B cell (primary cell): ENCODE measurements around the gene NT5DC3. TPM values are rescaled to one million over a fixed set of nuclear protein-coding genes. Genes with fewer than 3 reads are reported as not detected.

Source experiments
- ATAC-seq: fragments of 200-7000 bp; cut with Tn5 transposase; one replicate; pipeline ENCODE4 v1.10.0; 2021; ENCODE audit warnings: low read depth, mild to moderate bottlenecking, moderate number of reproducible peaks, moderate library complexity
- CTCF ChIA-PET: fragments of 350-600 bp; sonication (Branson Sonifier 250); formaldehyde crosslinking; loops from one replicate; lab custom pipeline; 2021; ENCODE audit warnings: antibody characterized with exemption, inconsistent platforms; lab: Charles Lee
- POLR2A ChIA-PET: fragments of 350-600 bp; sonication (Branson Sonifier 250); formaldehyde crosslinking; loops from one replicate; lab custom pipeline; 2021; ENCODE audit warnings: antibody characterized with exemption; lab: Charles Lee
- DNase-seq: peaks from one replicate; pipeline ENCODE4 v3.0.0; 2013
- H2AFZ ChIP-seq: 2 replicates; pipeline ENCODE4 v1.6.1; 2012; ENCODE audit warnings: mild to moderate bottlenecking, low read depth, low read length; ENCODE audit not compliant: insufficient read depth, poor library complexity, severe bottlenecking
- H3K27ac ChIP-seq, 2 donors: 1 replicate in 1 of 2; 2 replicates in 1 of 2; pipeline ENCODE4 v1.5.1; 2012 to 2013; ENCODE audit warnings: low read length in 2 of 2, mild to moderate bottlenecking in 2 of 2, moderate library complexity in 1 of 2
- H3K27me3 ChIP-seq, 4 experiments: fragments of 200-600 bp in 1 of 4; sonication (generic) in 1 of 4; replicated peaks in 1 of 4; 1 replicate in 2 of 4; 2 replicates in 2 of 4; pipeline versions ENCODE4 v1.6.1 to v1.7.0; 2013 to 2016; ENCODE audit warnings: low read length in 3 of 4, mild to moderate bottlenecking in 2 of 4, mixed read lengths in 1 of 4, moderate library complexity in 1 of 4; ENCODE audit not compliant: insufficient read depth in 4 of 4, control insufficient read depth in 3 of 4; ENCODE audit errors: control extremely low read depth in 1 of 4
- H3K36me3 ChIP-seq, 2 experiments: replicated peaks in 1 of 2; 1 replicate in 1 of 2; 2 replicates in 1 of 2; pipeline versions ENCODE4 v1.6.1 to v1.7.1; 2013; ENCODE audit warnings: low read length in 1 of 2; ENCODE audit not compliant: insufficient read depth in 2 of 2, control insufficient read depth in 1 of 2; ENCODE audit errors: control extremely low read depth in 1 of 2, extremely low read depth in 1 of 2
- H3K4me1 ChIP-seq, 2 donors: fragments of 200-600 bp in 1 of 2; sonication (generic) in 1 of 2; 1 replicate in 1 of 2; 2 replicates in 1 of 2; pipeline versions ENCODE4 v1.5.1 to v1.6.1; 2013 to 2017; ENCODE audit warnings: low read length in 2 of 2; ENCODE audit not compliant: control insufficient read depth in 2 of 2, insufficient read depth in 2 of 2
- H3K4me2 ChIP-seq: replicated peaks from 2 replicates; pipeline ENCODE3; 2012; ENCODE audit warnings: mild to moderate bottlenecking, low read depth, low read length; ENCODE audit not compliant: poor library complexity, severe bottlenecking
- H3K4me3 ChIP-seq, 5 experiments: fragments of 200-600 bp in 1 of 5; sonication (generic) in 1 of 5; 1 replicate in 3 of 5; 2 replicates in 2 of 5; pipeline versions ENCODE4 v1.5.1 to v1.7.0; 2011 to 2016; ENCODE audit warnings: low read length in 4 of 5, mild to moderate bottlenecking in 4 of 5, low read depth in 2 of 5, control low read depth in 1 of 5, moderate library complexity in 1 of 5; ENCODE audit not compliant: insufficient read depth in 1 of 5; ENCODE audit errors: control extremely low read depth in 1 of 5, extremely low read depth in 1 of 5
- H3K79me2 ChIP-seq: fragments of 200-600 bp; sonication (generic); one replicate; pipeline ENCODE4 v1.6.0; 2016; ENCODE audit warnings: low read length; ENCODE audit not compliant: control insufficient read depth, insufficient read depth
- H3K9ac ChIP-seq: fragments of 200-600 bp; sonication (generic); 2 replicates; pipeline ENCODE4 v1.6.1; 2017; ENCODE audit warnings: mild to moderate bottlenecking, low read length, moderate library complexity
- H3K9me3 ChIP-seq, 3 donors: one replicate each; pipeline versions ENCODE4 v1.6.1 to v1.7.1; 2013; ENCODE audit warnings: low read length in 2 of 3; ENCODE audit not compliant: control insufficient read depth in 2 of 3, insufficient read depth in 1 of 3; ENCODE audit errors: control extremely low read depth in 1 of 3
- H4K20me1 ChIP-seq: 2 replicates; pipeline ENCODE4 v1.6.0; 2012; ENCODE audit warnings: mild to moderate bottlenecking, low read length; ENCODE audit not compliant: insufficient read depth, control insufficient read depth, poor library complexity, severe bottlenecking
- H3K27ac Mint-ChIP-seq: one replicate; pipeline ENCODE4 v1.8.0; 2021; ENCODE audit warnings: mixed read lengths
- H3K27me3 Mint-ChIP-seq: one replicate; pipeline ENCODE4 v1.8.0; 2021; ENCODE audit warnings: mixed read lengths
- H3K4me1 Mint-ChIP-seq: one replicate; pipeline ENCODE4 v1.8.0; 2021; ENCODE audit warnings: mixed read lengths
- H3K4me3 Mint-ChIP-seq: one replicate; pipeline ENCODE4 v1.8.0; 2021; ENCODE audit warnings: mixed read lengths
- H3K9me3 Mint-ChIP-seq: one replicate; pipeline ENCODE4 v1.8.0; 2022; ENCODE audit warnings: mixed read lengths; ENCODE audit not compliant: insufficient read depth
- EZH2 ChIP-seq: IDR thresholded peaks from 2 replicates; pipeline ENCODE4 v1.6.1; 2012; ENCODE audit warnings: borderline replicate concordance, low read depth, mild to moderate bottlenecking, moderate library complexity, low read length; ENCODE audit not compliant: insufficient read depth, poor library complexity, severe bottlenecking
- whole genome bisulfite sequencing: methylation state at CpG from one replicate; pipeline ENCODE4 v1.1.5; 2013; ENCODE audit warnings: missing lambda C conversion rate; ENCODE audit not compliant: insufficient coverage; 5-methylcytosine and 5-hydroxymethylcytosine counted together
- intact Hi-C: fragments of 100-400 bp; cut with micrococcal nuclease; formaldehyde crosslinking; loops from one replicate; pipeline ENCODE4 v1.10.0; 2022
- polyA plus RNA-seq: library from polyadenylated mRNA; depleted of rRNA; stranded (reverse); fragments of >200 nt; gene quantifications from 2 replicates; pipeline ENCODE4 v1.2.3, GENCODE V29; 2012
- total RNA-seq, 2 donors: library from RNA; stranded (reverse); fragments of 120-200 nt in 1 of 2; gene quantifications; 1 replicate in 1 of 2; 2 replicates in 1 of 2; pipeline versions ENCODE4 v1.2.3 to v1.2.4, GENCODE V29; 2013 to 2022
- TF ChIP-seq, protein P1 (sequence below): fragments of 200-600 bp; IDR thresholded peaks from one replicate; pipeline ENCODE4 v1.8.0; 2022; ENCODE audit warnings: antibody characterized with exemption, mild to moderate bottlenecking

The NT5DC3 gene
- total and polyA plus RNA-seq, 2 donors (not counting 1 experiment from before 2014, with no cell fraction given): 4.4 to 10.6 TPM

DNA sequence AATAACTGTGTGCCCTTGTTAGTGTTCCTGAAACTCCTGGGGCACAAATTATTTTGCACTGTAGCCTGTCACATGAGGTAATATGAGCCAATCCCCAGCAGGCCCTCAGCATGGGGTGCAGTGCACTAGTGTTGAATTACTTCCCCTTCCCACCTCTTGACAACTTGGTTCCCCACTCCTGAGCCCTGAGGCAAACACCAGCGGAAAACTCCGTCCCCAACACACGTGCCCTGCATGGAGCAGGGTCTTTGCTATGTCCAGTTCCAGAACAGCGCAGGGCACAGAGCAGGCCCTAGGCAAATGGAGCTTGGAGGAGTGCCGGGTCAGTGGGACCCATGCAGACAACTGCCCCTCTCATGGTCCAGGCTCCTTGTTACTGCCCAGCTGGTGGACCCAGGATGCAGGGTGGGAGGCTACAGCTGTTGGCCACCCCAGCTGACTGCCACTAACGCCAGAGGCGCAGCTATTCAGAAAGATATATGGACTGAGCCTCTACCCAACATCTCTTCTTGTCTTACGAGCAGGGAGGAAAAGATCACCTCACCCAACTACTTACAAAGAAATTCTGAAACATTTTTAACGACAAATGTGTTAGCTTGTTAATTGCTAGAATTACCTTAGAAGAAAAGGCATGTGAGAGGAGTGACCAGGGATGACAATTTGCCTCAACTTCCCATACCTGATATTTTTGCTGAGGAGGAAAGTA lies 71.6 kb downstream of the NT5DC3 start:
- Histone ChIP-seq H3K36me3 (peaks cover 0 to 6% of the 10 kb centered on the region in 2 experiments), H3K9me3 (no peaks in the 10 kb centered on the region), H3K27me3 (no peaks in the 10 kb centered on the region), H3K79me2 (no peaks in the 10 kb centered on the region), H3K4me1 (no peaks in the 10 kb centered on the region), H3K9ac (no peak overlapping the region), H3K4me3 (no peak overlapping the region), H3K4me2 (no peak overlapping the region), H4K20me1 (no peaks in the 10 kb centered on the region), H3K27ac (no peak overlapping the region), H2AFZ (no peak overlapping the region)
- H3K9me3 Mint-ChIP-seq: no peaks in the 10 kb centered on the region
- H3K27ac Mint-ChIP-seq: no peak overlapping the region
- CTCF ChIA-PET: interaction anchor here (1.3 kb wide), 1 partner anchor 886 kb away, joined by 3 read pairs; no protein-coding TSS in a partner anchor
- ATAC-seq (no peak), DNase-seq (no peak)
- POLR2A ChIA-PET: no interaction called here
- H3K27me3 Mint-ChIP-seq: no peaks in the 10 kb centered on the region
- H3K4me1 Mint-ChIP-seq: no peaks in the 10 kb centered on the region
- intact Hi-C loops: no loop called here
- no peak for TF ChIP-seq EZH2
- TF ChIP-seq, protein P1, sequence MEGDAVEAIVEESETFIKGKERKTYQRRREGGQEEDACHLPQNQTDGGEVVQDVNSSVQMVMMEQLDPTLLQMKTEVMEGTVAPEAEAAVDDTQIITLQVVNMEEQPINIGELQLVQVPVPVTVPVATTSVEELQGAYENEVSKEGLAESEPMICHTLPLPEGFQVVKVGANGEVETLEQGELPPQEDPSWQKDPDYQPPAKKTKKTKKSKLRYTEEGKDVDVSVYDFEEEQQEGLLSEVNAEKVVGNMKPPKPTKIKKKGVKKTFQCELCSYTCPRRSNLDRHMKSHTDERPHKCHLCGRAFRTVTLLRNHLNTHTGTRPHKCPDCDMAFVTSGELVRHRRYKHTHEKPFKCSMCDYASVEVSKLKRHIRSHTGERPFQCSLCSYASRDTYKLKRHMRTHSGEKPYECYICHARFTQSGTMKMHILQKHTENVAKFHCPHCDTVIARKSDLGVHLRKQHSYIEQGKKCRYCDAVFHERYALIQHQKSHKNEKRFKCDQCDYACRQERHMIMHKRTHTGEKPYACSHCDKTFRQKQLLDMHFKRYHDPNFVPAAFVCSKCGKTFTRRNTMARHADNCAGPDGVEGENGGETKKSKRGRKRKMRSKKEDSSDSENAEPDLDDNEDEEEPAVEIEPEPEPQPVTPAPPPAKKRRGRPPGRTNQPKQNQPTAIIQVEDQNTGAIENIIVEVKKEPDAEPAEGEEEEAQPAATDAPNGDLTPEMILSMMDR: no peak
- H3K4me3 Mint-ChIP-seq: no peak overlapping the region
- 91% methylated on average over 7 of the region's 9 CpGs for WGBS

DNA sequence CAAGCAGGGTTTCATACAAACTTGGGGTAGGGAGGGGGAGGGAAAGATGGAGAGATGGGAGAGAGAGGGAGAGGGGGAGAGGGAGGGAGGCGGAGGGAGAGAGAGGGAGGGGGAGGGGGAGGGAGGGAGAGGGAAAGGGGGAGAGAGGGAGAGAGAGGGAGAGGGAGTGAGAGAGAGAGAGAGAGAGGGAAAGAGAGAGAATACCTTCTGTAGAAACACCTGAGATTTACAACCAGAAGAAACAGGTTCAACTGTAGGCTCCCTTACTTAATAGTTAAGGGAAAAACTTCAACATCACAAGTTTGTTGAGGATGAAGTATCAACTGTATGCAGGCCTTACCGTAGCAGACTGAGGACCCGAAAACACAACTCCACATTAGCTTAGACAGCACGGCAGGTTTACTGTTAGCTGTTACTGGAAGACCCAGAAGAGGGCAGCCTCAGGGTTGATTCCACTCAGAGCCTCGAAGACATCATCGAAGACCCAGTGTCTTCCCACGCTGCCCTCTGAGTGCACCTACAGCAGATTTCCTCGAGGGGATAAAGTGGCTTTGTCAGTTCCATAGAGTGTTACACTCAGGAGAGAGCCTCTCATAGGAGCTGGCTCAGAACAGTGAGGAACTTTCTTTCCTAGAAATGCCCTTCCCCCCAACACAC lies 72.4 kb downstream of the NT5DC3 start:
- H3K79me2 ChIP-seq: no peaks in the 10 kb centered on the region
- Mint-ChIP-seq H3K27ac (no peak overlapping the region), H3K4me3 (no peak overlapping the region), H3K27me3 (no peaks in the 10 kb centered on the region), H3K9me3 (no peaks in the 10 kb centered on the region), H3K4me1 (no peaks in the 10 kb centered on the region)
- no peaks in the 10 kb centered on the region for H3K9me3 ChIP-seq
- no peak overlapping the region for H2AFZ ChIP-seq
- ChIA-PET POLR2A (no interaction called here), CTCF (no interaction called here)
- 95% methylated on average over 7 of the region's 8 CpGs for WGBS
- intact Hi-C loops: no loop called here
- no peaks in the 10 kb centered on the region for H4K20me1 ChIP-seq
- H3K4me3 ChIP-seq: no peak overlapping the region
- ATAC-seq (no peak), DNase-seq (no peak)
- peaks cover 0 to 6% of the 10 kb centered on the region in 2 experiments for H3K36me3 ChIP-seq
- H3K27me3 ChIP-seq: no peaks in the 10 kb centered on the region
- H3K4me1 ChIP-seq: no peaks in the 10 kb centered on the region
- no peak overlapping the region for H3K4me2 ChIP-seq
- H3K9ac ChIP-seq: no peak overlapping the region
- H3K27ac ChIP-seq: no peak overlapping the region
- no peak for TF ChIP-seq EZH2
- TF ChIP-seq, protein P1: no peak
